ENCODE data around the gene IFFO2.

- no peak for TF ChIP-seq POLR2A (IDR thresholded peaks at IDR 0.05)
- TF ChIP-seq CTCF (IDR thresholded peaks at IDR 0.05), result peak; percentile 74 to 91 (median 82)
These were observed 81.2 kb downstream of the IFFO2 start for GRCh38 chr1:18875107-18875795.
